Stimulated activated CD8-positive, alpha-beta memory T cell treated with anti-CD3 and anti-CD28 coated beads, Interleukin-4, amount 100 ng/mL, for 24 hours (primary cell): ENCODE results near the gene EIF2B2.

ENCODE experiments used
- DNase-seq: peaks from one replicate; pipeline ENCODE4 v3.0.0-alpha.2; 2020; ENCODE audit warnings: low read depth

EIF2B2 gene

DNA sequence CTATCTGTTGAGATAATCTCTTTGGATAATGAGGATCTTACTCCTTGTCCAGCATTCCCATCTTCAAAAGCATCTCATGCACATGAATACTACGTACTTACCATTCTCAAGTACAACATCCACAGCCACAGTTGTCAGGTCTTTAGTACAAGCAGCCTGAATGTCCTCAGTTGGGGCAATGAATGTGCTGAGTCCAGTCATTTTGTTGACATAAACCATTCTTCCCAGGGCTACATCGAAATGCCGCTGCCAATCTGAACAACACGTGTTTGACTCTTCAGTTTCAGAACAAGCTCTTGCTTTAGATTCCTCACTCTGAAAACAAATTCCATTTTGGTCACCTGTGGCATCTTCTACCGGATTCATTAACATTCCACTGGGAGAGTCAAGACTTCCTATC lies 43.6 kb downstream of the EIF2B2 start:
- DNase-seq: no peak

DNA sequence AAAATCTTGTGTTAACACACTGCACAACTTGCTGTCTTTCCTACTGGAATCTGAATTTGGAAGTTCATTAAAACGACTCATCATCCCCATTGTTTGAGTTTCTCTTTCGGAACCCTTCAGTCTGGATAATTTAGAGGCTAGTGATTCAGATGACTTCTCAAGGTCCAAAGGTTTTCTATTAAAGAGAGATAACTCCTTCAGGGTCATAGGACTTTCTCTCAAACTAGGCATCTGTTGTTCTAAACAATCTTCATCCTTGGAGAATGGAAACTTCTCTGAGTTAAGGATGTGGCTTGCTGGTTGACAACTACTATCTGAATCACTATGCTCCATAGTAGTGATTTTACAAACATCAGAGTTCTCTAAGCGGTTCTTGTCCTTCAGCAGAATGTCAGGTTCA lies 44.2 kb downstream of the EIF2B2 start:
- DNase-seq: no peak

DNA sequence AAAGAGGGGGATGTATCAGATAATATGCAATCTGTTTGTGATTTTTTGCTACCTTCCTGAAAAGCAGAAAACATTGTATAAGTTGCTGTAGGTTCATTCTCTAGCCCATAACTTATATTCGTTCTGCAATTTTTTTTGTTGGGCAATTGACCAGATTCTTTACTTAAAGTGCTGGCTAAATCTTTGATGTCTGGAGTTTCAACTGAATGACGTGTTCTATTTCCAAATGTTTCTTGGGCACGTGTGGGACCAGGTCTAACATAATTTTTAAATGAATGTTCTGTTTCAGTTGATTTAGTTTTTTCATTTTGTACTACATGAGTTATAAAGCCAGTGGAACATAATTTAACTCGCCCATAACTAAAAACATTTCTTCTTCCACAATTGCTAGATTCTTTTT lies 44.8 kb downstream of the EIF2B2 start:
- no peak for DNase-seq

DNA sequence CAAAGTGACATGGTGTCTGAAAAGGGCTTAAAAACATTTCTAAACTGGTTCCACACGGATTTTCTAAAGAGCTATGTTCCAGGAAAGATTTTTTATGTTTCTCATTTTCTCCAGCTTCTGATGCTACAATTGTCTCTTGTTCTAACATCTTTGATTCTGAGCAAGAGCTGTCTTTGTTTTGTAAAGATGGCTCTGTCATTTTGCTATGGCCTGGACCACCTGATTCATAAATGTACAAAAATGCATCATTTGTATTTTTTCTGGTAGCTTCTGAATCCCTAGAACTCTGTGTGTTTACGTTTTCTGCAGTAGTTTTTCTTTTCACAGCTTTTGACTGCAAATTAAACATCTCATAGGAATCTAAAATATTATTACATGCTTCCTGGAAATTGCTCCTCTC lies 45.4 kb downstream of the EIF2B2 start:
- no peak for DNase-seq

DNA sequence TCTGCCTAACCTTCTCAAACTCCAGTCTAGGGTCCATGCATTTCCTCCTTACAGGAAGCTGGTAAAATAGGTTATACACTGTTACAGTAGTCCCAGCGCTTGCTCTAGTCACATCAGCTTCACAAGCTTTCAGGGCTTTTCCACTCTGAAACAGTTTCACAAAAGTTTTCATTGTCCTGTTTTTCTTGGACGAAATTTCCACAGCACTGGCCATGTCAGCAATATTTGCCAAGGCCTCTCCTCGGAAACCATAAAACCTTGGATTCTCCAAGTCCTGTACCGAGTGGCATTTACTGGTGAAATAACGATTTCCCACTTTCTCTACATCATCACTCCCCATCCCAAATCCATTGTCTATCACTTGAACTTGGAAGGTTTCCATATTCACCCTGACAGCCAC lies 46.4 kb downstream of the EIF2B2 start:
- DNase-seq: no peak

DNA sequence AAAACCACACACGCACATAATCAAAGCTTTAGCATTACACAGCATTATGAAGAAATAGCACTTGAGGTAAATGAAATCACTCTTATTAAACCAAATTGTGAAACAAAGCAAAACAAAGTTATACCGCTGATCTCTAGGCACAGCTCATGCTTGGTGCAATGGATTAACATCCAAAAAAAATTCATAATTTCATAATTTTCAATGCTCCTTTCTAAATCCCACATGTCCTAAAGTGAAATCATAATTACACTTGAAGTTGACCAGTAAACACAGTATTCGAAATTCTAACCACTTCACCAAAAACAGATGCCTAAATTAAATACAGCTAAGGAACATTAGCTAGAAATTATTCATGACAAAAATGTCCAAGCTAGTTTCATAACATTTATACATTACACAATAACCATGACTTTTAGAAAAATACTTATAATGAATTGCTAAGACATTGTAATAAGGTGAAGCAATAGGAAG lies 47.0 kb downstream of the EIF2B2 start:
- no peak for DNase-seq

DNA sequence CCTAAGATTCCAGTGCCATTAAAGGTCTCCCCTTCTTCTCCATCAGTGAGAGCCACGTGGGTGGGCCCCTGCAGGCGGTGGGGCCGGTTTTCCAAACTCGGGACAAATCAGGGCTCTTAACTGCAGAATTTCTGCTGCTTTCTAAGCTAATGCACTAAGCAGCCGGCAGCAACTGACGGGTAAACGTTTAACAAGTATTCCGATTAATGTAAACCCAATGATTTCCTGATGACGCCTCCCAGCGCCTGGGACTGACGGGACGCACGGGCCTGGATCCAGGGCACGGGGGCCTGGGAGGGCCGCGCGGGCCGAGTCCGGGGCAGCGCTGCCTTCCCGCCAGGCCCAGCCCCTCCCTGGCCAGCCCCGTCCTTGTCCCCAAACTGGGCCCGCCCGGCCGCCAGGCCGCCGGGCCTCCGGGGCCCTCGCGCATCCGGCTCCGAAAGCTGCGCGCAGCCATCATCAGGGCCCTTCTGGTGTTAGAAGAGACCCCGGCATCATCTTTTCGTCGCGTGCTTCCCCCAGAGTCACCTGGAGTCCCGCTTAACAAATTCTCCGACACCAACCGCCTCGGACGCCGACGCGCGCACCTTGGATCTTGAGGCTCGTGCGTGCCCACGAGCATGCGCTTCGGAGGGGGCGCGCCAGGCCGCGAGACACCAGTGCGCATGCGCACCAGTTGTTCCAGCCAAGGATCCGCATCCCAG lies 48.3 kb downstream of the EIF2B2 start, which contains the start of gene MLH3:
TSS of gene MLH3 (minus strand) at position 616 of the 704 bp plus-strand sequence. CDS start 1,812 bp downstream, outside the sequence.
- DNase-seq: peak; percentile 67

DNA sequence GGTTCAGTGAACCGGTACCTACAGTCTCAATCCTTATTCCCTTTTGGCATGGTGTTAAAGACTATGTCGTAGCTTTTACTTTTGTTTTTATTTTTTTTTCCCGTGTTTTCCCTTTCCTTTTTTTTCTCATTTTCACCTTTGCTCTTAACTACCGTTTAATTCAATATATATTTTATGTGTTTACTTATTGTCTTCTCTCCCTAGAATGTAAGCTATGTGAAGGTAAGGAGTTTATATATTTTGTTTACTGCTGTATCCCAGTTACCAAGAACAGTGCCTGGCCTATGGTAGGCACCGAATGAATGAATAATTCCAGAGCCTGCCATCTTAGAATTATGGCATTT lies 48.8 kb downstream of the EIF2B2 start:
- no peak for DNase-seq

DNA sequence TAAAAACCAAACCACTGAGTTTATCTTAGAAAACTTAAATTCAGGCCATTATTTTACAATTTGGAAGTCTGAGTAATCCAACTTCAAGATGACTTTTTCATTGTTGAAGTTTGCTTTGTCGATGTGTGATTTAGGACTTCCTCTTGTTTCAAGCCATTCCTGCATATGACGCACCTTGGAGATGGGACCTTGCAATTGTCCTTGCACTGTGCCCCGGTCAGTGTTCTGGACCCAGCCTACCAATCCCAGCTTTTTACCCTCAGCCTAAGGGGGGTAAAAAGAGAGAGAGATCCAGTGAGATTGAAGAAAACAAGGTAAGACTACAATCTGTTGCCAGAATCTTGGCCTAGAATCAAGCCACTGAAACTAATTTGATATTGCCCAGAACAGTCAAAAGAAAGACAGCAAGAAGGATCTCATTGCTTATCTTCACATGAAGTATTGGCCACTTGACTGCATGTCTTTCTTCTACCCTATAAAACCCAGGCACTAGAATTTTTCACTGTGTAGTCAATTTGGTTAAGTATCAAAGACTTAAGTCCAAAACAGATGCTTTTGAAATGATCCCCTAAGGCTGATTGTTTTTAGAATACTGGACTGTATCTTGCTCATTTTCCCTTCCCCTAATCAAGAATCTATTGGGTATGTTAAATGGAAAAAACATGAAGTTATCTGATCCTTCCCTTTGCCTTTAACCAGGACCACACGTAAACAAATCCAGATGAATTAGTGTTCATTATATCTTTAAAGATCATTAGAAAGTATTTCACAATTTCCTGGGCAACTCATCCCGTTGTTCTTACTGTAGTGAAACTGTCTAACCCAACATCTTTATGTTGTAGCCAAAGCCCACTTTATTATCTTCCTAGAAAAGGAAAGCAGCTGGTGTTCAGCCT lies 50.9 kb downstream of the EIF2B2 start:
- no peak for DNase-seq

DNA sequence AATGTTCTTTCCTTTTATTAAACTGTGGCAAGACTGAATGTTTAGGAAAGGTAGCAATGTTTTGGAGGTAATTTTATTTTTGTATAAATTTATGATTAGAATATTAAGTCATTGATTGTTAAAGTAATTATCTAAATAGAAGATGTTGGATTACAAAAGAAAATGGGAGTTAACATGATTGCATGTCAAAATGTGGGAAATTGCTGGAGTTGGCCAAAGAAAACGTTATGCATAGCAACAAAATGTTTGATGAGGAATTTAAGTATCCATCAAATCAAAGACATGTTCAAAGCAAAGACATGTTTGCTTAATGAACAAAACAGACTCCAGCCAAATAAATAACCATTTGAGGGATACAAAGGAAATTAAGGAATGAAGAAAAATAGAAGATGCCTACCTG lies 51.7 kb downstream of the EIF2B2 start:
- DNase-seq: no peak

DNA sequence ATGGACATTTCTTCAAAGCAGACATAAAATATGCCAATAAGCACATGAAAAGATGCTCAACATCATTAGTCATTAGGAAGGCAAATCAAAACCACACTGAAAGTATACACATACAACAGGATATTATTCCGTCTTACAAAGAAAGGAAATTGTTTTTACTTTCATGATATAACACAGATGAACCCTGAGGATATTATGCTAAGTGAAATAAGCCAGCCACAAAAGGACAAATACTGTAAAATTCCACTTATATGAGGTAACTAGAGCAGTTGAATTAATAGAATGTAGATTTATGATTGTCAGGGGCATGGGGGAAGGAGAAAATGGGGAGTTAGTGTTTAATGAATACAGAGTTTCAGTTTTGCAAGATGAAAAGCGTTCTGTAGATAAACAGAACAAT lies 56.9 kb downstream of the EIF2B2 start:
- DNase-seq: no peak

DNA sequence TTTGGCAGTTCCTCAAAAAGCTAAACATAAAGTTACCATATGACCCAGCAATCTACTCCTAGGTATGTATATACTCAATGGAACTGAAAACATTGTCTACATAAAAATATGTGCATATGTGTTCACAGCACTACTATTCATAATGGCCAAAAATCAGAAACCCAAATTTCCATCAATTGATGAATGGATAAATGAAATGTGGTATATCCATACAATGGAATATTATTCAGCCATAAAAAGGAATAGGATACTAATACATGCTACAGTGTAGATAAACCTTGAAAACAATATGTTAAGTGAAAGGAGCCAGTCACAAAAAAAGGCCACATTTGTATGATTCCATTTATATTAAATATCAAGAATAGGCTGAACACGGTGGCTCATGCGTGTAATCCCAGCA lies 57.7 kb downstream of the EIF2B2 start:
- no peak for DNase-seq
